ENCODE measurements around the gene IL1R2.
"Not testable (repeated sequence)": the region's sequence is repeated elsewhere in the genome, so short reads cannot be mapped to it uniquely, and the experiment has no call there.

The IL1R2 gene

DNA sequence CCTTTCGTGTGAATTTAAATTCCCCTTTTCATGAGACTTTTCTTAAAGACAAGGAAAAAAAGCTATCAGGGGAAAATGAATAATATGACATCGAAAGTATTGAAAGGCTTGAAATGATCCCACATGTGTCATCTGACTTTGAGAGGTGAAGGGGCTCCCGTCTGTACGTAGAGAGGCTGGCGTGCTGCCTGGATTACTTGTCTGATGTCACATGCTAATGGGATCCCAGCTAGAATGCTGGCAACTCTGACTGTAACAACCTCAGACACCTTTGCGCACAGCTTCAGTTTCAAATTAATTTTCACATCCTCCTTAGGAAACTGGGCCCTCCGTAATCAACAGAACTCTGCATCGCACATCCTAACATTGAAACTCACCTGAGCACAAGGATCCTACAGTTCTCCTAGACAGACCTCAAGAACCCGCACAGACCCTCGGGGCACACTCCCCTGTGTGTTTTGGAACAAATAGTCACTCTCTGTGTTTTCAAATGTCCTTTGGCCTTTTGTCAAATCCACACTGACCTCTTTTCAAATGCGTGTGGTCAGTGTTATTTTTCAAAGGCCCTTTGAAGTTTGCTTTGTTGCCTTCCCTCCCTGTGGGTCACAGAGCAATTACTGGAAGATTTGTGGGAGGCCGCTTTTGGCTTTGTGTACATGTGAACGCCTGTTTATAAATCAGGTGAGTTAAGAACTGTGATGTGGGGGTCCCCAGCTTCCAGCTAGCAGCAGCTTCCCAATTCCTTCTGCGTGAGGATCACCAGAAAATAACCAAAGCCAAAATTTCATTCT, 65.9 kb downstream of the IL1R2 start:
- no peak for DNase-seq (ENCODE audit: extremely low read depth in 1 of 2, low read depth in 1 of 2)

DNA sequence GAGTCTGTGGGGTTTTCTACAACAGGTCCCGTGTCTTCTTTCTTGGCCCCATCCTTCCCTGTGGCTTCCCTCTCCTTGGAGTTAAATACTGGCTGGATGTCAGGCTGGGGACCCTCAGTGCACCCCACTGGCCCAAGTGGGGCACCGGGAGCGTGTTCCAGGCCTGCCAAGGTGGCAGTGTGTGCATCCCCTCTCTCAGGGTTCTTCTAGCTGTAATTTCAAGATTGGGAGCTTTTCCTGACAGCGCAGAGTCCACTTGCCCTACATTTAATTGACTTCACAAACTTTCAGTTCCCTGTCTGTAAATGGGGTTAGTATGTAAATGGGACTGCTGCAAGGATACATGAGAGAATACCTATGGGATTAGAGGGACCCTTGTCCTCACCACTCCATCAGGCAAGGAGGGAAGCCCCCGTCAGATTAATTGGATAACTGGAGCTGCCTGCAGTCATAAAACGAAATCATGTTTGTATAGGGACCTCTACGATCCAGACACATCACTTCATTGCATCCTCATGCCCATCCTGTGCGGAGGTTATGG, 66.6 kb downstream of the IL1R2 start:
- DNase-seq (ENCODE audit: extremely low read depth in 1 of 2, low read depth in 1 of 2): no peak

DNA sequence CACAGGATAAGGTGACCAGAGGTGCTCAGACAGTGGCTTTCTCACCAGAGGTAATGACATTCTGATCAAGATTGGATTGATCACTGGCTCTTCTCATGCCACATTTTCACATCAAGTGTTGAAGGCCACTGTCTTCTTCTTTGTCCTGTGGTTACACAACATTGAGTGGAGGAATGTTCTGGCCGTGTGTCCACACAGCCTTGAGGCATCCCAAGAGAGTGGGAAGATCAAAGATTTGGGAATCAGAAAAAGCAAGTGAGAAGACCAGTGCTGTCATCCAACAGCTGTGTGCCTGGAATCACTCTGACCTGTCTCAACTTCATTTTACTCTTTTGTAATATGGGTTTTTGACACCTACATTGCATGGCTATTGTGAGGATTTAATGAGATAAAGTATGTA, 67.4 kb downstream of the IL1R2 start:
- DNase-seq (ENCODE audit: extremely low read depth in 1 of 2, low read depth in 1 of 2): no peak

DNA sequence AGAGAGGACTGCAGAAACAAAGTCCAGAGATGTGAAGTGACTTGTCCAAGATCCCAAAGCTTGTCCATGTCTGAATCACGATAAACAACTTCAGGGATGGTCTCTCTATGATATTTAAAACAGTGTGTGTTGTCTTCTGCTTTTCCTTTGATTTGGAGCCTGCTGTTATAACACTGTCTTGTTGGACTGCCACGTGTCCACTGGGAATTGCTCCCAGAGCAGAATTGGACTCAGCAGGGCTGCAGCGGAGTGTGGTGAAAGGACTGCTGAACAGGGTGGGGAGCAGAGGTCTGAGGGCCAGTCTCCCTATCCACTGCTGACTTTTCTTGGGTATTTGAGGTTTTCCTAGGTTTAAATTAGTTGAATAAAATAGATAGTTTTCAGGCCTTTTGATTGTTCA, 68.3 kb downstream of the IL1R2 start:
- DNase-seq (ENCODE audit: extremely low read depth in 1 of 2, low read depth in 1 of 2): no peak

DNA sequence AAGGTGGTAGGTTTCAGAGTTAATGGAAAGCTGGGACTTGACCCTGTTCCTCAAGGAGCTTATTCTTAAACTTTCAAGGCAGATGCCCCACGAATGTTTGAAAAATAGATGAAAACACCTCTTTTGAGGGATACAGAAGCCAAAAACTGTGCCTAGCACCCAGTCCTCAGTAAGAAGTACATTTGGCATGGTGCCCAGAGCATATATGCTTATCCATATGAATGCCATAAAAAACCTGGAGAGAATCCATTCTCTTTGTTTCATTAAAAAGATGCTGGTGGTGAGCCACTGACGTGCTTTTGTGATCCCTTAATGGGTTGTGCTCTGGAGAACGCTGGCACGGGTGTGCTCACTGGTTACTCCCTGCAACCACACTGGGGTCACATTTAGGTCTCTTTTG, 69.0 kb downstream of the IL1R2 start:
- DNase-seq (ENCODE audit: extremely low read depth in 1 of 2, low read depth in 1 of 2): no peak

DNA sequence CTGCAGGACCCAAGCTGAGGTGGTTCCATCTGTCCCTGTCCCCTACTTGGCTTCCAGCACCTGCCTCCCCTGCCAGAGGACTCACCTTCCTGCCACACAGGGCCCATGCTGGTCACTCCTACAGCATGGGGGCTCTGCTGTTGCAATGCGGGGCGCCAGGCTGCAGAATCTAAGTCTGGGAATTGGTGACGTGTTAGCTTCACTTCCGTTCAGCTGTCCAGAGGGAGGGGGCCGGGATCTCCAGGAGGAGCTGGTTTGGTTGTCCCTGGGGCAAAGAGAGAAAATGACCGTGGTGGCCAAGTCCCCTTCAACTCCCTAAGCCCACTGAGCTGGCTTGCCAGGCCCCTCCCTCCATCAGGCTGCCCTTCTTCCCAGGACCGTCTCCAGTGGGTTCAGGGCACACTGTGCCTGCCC, 69.5 kb downstream of the IL1R2 start:
- DNase-seq (ENCODE audit: extremely low read depth in 1 of 2, low read depth in 1 of 2): no peak

DNA sequence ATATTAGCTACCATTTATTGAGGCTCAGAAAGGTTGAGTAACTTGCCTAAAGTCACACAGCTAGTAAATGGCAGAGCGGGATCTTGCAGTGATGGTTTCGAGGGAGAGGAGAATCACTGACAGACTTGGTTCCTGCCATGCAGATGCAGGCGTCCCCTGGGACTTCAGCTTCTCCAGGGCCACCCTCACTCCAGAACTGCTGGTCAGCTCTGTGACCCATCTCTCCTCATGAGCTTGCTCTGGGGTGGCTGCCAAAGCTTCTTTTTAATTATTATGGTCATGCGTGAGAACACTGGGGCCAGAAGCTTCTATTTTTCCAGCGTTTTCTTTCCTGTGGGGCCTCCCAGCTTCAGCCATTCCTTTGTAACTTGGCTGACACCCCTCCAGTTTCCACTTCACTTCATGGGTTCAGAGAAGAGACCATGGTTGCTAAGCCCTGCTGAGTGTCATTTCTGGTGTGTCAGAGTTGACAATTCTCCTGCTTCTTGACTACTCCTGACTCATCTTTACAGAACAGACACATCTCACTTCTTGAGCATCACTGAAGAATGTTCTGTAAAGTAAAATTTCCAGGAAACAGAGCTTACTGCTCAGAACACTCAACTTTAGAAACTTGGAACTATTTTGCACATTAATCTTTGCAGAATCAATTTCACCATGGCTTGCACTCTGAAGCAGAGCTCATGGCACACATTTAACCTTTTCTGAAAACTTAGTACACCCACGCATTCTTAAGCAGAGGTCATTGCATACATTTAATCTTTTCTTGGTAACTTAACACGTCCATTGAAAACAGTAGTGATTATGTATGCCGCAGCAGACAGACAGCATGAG, 70.4 kb downstream of the IL1R2 start:
- DNase-seq (ENCODE audit: extremely low read depth in 1 of 2, low read depth in 1 of 2): no peak

DNA sequence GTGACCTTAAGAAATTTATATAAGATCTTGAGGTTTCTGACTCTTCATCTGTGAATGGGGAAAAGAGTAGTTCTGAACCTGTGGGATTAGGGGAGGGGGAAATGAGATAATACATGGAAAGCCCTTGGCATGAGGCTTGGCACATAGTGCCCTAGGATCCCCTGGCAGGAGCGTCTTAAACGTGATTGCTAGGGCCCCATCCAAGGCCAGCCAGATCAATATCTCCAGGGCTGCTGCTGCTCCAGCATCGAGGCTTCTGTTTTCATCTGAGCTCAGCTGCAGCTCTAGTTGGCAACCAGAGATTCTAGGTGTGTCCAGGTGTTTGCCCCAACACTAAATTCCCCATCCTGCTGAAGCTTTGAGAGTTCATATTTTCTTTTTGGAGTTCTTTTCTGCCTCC, 71.0 kb downstream of the IL1R2 start:
- DNase-seq (ENCODE audit: extremely low read depth in 1 of 2, low read depth in 1 of 2): no peak

DNA sequence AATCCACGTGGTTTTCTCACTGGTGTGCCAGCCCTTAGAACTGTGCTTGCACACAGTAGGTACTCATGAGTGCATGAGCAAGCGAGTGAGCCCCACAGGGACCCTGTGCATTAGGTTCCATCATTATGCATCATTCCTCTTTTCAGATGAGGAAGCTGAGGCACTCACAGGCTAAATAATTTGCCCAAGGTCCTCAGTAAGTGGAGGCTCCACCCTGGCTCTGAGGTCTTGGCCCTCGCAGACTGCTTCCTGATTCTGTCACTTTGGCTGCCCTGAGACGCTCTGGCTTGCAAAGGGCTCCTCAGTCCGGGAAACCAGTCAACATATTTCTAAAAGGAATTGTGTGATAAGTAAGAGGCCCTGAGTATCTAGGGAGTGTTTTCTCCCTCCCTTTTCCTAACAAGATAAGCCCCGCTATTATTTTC, 71.7 kb downstream of the IL1R2 start:
- DNase-seq (ENCODE audit: extremely low read depth in 1 of 2, low read depth in 1 of 2): no peak

DNA sequence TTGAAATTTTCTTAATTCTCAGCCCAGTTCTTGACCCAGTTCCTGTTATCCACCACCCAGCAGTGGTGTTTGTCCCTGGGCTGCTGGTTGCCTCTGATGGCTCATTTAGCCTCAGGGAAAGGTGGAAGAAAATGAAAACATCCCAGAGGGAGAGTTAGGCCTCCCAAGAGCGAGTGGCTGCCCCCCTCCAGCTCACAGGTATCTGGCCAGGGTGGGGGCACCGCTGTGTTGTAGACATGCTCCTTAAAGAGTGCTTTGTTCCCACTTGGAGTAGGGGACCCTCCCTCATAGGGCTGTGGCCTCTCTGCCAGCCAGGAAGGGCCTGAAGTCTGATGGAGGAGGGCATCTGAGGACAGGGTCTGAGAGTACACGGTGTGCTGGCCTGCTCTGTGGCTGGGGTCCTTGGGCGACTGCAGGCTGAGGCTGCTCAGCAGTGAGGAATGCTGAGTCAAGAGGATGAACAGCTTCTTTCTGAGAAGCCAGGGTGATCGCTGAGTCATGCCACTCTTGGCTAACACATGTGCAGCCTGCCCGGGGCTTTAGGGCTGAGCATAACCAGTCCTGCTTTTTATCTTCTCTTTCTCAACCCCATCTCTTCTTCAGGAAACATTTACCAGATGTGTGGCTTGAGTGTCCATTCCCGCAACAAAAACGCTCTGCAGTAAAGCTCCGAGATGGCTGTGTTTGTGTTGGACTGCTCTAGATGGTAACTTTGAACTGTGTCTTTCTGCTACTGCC, 72.3 kb downstream of the IL1R2 start:
- DNase-seq (ENCODE audit: extremely low read depth in 1 of 2, low read depth in 1 of 2): no peak

DNA sequence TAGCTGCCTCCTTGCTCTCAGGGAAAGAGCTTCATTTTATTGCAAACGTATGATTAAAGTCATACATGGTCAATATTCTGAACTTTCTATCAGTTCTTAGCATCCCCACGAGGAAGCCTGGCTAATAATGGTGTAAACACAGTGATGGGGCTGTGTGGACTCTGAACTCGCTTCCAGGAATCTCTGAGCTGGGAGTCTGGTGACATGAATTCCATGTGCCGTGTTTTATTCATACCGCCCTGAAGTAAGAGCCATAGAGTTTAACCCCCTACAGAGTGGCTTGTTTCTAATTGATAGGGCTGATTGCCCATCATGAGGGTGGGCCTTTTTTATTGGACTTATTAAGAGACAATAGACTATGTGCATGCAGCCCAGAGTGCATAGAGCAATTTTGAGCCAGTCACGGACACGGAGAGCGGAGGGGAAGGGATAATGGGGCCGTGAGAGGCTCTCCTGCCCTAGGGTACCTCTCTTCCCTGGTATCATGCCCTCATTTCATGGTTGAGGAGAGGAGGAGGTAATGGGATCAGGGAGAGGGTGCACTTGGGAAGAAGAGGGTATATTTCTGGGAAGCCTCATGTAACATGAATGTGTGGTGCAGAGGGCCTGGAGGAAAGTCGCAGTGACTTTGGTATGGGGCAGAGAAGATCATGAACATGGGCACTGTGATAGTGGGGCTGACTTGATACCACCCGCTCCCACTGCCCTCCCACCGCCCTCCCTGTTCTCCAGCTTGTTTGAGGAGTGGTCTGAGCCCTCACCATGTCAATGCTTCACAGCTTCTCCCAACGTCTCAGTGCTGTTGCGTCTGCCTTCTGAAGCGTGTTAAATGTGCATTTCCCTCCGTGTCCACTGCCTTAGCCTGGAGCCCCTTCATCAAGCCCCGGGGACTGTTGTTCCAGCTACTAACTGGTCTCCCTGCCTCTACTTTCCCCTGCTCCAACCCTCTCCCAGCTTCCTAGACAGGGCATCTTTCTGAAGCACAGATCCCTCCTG, 73.2 kb downstream of the IL1R2 start:
- DNase-seq (ENCODE audit: extremely low read depth in 1 of 2, low read depth in 1 of 2): no peak

DNA sequence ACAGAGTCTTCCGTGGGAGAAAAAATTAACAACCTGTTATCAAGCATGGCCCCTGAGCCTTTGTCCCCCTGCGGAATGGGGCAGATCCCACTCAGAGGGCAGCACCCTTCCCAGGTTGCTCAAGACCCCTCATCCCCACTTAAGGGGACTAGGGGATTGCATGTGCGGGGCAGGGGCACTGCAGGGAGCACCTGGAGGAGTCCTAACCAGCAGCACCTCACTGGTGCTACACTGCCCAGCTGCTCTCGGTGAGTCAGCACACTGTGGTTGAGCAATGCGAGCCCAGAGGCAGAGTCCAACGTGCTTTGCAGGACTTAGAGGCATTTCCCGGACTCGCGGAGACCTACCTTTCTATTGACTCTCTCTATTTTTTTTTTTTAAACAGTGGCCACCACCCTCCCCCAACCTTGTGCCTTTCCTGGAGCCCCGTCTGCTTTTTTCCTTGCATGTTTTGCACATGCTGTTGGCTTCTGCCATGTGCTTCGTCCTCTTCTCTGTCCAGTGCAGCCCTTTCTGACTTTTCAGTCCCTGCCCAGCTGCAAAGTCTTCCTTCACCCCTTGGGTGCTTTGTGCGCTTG, 74.0 kb downstream of the IL1R2 start:
- no peak for DNase-seq (ENCODE audit: extremely low read depth in 1 of 2, low read depth in 1 of 2)

DNA sequence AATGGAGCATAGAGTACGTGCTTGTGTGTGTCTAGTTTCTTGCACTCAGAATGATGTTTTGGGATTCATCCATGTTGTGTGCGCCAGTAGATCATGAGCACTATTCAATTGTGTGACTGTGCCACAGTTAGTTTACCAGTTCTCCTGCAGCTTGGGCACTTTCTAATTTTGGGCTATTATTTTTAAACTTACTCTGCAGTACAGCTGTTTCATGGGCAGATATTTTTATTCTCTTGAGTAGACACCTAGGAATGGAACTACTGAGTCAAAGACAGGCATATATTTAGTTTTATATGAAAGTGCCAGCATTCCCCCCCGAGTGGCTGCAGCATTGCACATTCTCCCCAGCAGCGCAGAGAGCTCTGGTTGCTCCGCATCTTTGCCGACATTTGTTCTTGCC, 74.8 kb downstream of the IL1R2 start:
- no peak for DNase-seq (ENCODE audit: extremely low read depth in 1 of 2, low read depth in 1 of 2)

DNA sequence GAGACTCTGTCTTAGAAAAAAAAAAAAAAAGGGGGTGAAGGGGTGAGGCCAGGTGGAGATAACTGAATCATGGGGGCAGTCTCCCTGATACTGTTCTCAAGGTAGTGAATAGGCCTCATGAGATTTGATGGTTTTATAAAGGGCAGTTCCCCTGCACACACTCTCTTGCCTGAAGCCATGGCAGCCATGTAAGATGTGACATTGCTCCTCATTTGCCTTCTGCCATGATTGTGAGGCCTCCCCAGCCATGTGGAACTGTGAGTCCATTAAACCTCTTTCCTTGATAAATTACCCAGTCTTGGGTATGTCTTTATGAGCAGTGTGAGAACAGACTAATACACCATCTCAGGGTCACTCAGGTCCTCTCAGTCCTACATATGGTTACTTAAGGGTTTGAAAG, 76.4 kb downstream of the IL1R2 start:
- DNase-seq (ENCODE audit: extremely low read depth in 1 of 2, low read depth in 1 of 2): not testable (repeated sequence)

DNA sequence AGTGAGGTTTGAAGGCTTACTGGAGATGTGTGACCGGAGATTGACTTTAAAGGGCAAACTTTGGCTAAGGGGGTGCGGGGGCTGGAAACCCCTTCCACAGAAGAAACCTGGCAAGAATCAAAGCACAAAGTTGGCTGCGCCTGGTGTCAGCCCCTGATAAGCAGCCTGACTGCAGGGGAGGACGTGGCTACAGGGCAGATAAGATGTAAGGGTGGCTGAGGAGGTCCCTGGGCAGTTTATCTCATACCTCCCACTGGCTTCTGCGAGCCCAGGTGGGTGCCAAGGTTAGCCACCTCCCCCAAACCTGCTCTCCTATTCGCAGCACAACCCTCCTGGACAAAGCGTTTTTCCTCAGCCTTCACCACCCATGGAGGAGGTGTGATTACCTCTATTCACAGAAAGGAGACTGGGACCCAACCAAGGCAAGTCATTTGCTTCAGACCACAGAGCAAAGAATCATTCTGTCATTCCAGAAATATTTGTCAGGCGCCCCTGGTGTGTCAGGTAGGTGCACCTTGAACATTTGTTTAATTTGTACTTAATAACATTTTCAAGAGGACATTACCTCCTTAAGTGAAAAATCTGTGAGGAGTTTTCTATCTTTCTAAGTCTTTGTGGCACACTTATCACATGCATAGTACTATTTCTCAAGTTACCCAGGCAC, 77.7 kb downstream of the IL1R2 start:
- DNase-seq (ENCODE audit: extremely low read depth in 1 of 2, low read depth in 1 of 2): no peak

DNA sequence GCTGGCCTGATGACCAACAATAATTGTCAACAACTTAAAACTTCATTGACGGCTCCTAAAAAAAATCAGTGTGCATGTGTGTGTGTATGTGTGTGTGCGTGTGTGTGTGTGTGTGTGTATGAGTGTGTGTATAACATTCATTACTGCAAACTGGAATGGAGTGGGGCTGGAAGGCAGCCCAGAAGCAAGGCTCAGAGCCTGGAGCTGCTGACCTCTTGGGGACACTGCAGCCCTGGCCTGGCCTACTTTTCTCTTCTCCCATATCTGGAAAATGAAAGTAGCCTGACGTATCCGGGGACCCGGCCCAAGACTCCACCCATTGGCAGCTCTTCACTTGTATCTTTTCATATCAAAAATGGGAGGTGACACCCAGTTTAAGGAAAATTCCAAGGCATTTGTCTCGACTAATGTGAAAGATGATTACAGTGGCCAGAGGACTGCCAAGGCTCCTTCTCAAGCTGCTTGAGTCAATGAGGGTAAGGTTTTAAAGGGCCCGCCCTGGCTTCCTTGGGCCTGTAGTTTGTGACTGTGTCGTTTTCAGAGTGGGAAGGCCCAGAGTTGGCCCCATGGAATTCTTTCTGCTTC, 78.4 kb downstream of the IL1R2 start:
- no peak for DNase-seq (ENCODE audit: extremely low read depth in 1 of 2, low read depth in 1 of 2)

DNA sequence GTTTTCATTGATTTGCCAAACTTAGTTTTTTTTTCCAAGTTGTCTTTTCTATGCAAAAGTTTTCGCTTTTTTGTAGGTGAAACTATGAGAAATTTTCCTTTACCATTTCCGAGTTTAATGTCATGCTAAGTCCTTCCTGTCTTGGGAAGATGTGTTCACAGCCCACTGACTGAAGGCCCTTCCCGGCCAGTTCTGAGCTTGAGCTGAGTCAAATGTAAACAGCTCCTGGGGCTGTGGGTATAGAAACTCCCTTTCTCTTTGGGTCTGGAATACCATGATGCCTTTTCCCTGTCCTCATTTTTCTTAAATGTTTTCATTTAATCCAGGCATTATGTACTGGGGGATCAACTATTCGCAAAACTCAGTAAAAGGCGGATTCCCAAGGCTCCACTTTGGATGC, 81.0 kb downstream of the IL1R2 start:
- DNase-seq (ENCODE audit: extremely low read depth in 1 of 2, low read depth in 1 of 2): no peak

DNA sequence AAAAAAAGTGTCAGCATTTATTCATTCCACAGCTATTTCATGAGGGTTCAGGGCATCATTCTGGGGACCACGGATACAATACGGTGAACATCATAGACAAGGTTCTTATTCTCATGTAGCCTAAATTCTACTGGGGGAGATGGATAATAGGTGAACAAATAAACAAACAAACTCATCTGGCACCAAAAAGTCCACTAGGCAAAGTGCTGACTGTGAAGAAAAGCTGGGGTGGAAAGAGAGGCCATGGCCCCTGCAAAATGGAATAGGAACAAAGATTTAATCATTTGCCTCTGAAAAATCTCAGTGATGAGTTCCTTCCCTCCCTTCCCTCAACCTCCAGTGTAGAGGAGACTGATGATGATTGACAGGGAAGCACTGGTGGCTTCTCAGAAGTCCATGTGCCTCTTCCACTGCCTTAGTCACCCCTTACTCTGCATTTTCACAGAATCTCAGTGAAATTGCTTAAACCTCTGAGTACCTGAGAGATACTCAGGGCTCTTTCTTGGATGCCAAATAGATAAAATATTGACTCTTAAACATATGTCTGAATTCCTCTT, 81.5 kb downstream of the IL1R2 start:
- DNase-seq (ENCODE audit: extremely low read depth in 1 of 2, low read depth in 1 of 2): no peak
